GM21723 (cell line): ENCODE data around the gene ZFPM1.
"Not testable (repeated sequence)": the region's sequence is repeated elsewhere in the genome, so short reads cannot be mapped to it uniquely, and the experiment has no call there.

Source experiments
- ATAC-seq: cut with Tn5 transposase; IDR thresholded peaks from one replicate; pipeline ENCODE4 v1.9.1; 2021; ENCODE audit warnings: mild to moderate bottlenecking, moderate library complexity; ENCODE audit not compliant: unreplicated experiment

Gene ZFPM1

DNA sequence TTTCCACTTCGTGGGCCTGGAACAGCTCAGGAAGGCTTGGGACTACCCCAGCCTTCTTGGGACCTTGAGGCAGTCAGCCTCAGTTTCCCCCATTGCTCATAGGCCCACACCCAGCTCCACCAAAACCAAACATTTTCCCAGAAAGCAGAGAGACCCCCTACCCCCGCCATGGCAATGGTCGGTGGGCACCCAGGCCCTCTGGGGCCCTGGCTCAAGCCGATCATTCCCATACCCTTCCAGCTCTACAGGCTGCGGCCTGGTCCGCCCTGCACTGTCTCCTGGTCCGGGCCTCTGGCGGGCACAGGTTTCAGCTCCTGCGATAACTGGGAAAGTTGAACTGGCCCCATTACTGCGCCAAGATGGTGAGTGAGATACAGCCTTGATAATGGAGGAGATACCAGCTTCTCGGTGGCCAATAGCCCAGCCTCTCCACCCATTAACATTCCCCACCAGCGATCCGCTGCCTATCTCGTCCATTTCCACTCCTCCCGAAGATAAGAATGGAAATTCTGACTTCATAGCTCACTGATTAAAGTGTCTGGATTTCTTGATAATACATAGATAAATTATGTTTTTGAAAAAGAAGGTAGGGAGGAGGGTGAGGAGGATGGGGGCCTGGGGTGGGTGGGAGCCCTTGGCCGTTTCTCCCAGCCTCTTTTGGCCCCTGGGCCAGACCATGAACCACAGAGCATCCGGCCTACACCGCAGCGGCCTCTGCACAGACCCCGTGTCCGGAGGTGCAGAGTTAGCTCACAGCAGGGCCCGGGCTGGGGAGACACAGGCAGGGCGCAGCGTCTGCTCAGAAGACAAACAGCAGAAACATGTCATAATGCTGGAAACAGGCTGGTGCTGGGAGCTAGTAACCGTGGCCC is 11.6 kb downstream of the ZFPM1 start:
- no peak for ATAC-seq

DNA sequence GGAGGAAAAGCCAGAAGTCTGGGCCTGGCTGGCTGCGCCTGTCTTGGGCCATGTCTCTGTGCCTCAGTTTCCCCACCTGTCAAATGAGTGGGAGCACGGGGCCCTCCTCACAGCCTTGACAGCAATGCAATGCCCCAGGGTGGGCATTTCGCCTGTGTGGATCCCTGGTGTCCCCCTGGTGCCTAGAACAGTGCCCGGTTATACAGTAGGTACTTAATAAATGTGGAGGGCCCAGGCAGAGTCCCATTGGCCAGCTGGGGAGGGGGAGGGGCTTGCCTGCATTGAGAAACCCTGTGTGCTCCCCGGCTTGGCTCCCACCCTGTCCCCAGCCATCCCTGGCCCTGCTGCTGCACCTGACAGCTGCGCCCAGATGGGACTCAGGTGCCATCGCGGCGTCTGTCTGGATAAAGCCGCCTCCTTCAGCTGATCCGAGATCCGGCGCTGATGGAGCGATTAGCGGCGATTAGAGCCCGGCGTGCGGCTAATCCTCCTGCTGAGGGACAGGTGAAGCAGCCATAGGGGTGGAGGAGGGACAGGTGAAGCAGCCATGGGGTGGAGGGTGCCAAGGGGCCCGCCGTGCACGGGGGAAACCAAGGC is 12.4 kb downstream of the ZFPM1 start:
- no peak for ATAC-seq

DNA sequence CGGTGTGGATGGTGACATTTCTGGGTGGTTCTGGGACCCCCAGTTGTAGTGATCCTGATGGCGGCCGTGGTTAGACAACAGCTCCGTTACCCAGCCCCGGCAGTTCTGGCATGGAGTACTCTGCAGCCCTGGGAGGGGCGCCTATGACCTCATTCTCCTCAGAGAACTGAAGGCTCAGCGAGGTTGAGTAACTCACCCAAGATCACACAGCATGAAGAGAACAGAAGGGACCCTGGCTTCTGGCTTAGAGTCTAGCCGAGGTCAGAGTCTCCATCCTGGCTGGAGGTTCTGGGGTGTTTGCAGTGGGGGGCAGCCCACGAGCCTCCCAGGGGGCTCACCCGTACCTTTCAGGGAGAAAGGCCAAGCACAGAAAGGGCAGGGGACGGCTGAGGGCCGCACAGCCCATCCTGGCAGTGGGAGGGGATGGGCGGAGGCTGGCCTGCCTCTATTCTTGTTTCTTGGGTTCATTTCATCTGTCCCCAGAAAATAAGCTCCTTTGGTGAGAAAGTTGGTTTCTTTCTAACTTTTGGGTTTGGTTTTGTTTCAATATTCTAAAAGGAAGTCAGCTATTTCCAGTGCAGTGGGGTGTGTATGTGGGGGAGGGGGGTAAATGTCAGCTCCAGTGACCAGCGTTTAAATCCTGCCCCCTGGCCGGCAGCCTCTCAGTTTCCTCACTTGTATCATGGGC is 13.2 kb downstream of the ZFPM1 start:
- ATAC-seq = peak; percentile 47

DNA sequence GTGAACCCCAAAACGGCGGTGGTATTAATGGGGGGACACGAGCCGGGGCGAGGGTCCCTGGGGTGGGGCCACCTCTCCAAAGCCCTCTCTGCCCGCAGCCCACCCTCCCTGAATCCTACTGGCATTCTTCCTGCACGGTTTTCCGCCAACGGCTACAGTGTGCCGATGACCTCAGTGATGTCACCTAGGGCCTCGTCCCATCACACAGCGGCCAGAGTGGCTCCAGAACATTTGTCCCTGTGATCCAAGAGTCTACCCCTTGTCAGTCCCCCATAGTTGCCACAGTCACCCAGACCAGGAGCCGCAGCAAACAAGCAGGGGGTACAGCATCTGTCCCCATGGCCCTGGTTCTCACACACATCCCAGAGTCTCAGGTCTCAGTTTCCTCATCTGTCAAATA is 13.9 kb downstream of the ZFPM1 start:
- ATAC-seq = no peak

DNA sequence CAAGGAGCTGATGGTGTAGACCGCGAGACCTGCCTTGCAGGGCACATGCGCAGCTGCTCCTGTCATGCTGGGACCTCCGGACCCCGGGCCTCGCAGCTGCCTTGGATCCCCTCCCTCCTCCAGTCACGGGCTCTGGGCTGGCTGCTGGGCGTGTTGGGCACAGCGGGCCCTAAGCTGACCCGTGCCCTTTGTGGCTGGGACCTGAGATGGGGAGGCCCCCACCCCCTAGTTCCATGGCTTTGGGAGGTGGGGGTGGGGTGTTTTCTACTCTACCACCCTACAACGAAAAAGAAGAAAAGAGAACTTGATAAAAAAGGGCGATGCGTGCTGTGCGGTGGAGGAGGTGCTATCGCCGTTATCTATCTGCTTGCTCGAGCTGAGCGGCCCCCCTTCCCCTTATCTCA is 14.5 kb downstream of the ZFPM1 start:
- no peak for ATAC-seq

DNA sequence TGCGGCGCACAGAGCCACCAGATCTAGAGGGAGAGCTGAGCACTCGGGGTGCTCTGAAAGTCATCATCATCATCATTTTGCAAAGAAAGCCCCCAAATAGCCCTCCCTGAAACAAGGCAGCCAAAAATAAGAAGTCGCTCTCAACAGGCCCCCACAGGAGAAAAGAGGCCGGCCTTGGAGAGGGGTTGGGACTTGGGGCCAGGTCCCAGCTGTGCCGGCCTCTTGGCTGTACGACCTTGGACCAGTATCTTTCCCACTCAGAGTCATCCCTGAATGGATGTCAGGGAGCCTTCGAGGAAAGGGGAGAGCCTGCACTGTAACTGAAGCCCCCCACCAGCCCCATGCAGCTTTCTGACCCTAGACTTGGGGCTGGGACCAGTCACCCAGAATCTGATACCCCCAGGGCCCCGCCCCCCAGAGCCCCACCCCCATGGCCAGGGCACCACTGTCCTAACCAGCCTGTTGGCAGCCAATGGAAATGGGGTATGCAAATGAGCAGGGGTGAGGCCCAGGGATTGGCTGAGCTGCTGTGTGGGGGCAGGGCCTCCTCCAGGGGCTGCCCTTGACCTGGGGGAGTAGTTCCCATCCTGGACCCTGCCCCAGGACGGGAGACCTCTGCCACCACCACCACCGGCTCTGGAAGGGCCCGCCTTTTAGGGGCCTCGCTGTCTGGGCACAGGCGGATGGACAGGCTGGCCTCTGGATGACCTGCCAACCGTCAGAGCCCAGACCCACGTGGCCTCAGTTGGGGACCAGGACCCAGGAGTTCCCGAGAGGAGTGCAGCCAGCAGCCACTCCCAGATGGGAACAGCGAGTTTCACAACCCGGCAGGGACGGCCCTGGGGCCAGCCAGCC is 15.4 kb downstream of the ZFPM1 start:
- ATAC-seq = no peak

DNA sequence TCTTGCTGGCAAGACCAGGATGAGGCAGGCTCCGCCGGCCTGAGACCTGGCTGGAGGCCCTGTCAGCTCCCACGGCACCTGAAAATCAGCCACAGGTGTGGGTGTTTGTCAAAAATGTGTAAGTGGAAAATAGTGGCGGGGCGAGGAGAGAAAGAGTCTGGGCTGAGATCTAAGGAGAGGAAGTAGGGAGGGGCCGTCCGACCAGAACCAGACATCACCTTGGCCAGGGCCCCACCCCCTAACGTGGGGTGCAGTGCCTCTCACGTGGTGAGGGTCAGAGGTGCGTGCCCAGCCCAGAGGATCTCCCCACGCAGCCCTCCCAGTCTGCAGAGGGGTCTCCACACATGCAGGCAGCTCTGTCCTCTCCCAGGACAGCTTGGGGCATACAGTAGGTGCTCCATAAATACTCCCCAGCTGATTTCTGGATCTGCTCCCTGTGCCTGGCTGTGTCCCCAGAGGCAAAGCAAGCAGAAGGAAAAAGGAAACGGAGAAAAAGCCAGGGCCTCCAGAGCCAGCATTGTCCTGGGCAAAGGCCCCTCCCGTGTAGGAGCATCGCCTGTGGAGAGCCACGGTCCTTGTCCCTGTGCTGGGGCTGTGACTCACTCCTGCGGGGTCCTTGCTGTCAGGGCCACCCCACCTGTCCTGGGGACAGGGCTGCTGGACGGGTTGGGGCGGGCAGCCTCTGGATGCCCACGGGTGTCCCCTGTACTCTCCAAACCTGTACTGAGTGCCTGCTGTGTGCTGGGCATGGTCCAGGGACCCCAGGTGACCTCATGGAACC is 16.7 kb downstream of the ZFPM1 start:
- no peak for ATAC-seq

DNA sequence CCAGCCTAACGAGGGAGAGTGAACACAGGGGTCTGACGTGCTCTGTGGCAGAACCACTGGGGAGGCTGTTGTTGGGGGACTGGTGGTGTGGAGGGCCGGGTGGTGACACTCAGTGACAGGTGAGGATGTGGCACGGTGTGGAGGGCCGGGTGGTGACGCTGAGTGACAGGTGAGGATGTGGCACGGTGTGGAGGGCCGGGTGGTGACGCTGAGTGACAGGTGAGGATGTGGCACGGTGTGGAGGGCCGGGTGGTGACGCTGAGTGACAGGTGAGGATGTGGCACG is 17.3 kb downstream of the ZFPM1 start:
- ATAC-seq = not testable (repeated sequence)

DNA sequence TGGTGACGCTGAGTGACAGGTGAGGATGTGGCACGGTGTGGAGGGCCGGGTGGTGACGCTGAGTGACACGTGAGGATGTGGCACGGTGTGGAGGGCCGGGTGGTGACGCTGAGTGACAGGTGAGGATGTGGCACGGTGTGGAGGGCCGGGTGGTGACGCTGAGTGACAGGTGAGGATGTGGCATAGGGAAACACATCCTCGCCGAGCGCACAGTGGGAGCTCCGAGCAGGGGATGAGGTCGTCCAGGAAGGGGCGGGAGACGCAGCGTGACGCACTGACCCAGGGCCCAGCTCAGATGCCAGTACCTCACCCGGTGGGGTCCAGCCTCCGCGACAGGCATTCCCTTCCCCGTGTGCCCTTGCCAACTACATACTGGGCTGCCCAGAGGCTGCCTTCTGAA is 17.6 kb downstream of the ZFPM1 start:
- ATAC-seq = not testable (repeated sequence)

DNA sequence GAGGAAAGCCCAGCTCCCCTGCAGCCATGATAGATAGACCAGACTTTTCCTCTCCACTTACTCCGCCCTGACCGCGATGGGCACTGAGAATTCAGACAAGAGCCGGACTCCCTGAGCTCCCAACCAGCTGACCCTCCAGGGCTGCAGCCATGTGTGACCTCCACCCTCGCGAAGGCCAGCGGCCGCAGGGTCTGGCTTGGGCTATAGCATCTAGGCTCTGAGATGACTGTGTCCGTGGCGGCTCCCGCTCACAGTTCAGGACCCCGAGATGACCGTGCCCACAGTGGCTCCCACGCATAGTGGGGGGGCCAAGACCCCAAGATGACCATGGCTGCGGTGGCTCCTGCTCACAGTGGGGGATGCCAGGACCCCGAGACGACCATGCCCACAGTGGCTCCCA is 18.0 kb downstream of the ZFPM1 start:
- ATAC-seq = no peak

DNA sequence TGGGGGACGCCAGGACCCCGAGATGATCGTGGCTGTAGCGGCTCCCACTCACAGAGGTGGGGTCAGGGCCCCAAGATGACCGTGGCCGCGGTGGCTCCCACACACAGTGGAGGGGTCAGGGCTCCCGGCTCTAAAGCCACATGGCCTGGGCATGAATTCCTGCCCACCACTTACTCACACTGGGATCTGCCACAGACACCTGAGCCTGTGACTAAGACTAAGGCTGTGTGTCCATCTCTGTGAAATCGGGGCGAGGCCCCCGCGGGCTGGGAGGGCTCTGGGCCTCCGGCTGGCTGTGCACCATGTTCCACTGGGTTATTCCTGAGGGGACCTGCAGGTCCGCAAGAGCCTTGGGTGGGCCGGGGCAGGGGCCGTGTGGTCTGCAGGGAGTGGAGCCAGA is 18.5 kb downstream of the ZFPM1 start:
- no peak for ATAC-seq

DNA sequence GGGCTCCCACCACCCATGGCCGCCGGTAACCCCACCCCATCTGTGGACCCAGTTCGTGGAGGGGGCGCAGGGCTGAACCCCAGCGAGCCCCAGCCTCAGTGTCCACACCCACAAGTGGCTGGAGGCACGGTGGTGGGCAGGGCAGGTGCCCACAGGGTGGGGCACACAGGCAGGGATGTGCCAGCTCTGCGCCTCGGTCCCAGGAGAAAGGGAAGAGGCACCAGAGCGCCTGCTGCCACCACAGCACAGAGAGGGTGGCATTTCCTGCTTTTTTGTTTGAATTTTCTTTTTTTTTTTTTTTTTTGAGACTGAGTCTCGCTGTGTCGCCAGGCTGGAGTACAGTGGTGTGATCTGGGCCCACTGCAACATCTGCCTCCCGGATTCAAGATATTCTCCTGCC is 19.0 kb downstream of the ZFPM1 start:
- ATAC-seq = no peak

DNA sequence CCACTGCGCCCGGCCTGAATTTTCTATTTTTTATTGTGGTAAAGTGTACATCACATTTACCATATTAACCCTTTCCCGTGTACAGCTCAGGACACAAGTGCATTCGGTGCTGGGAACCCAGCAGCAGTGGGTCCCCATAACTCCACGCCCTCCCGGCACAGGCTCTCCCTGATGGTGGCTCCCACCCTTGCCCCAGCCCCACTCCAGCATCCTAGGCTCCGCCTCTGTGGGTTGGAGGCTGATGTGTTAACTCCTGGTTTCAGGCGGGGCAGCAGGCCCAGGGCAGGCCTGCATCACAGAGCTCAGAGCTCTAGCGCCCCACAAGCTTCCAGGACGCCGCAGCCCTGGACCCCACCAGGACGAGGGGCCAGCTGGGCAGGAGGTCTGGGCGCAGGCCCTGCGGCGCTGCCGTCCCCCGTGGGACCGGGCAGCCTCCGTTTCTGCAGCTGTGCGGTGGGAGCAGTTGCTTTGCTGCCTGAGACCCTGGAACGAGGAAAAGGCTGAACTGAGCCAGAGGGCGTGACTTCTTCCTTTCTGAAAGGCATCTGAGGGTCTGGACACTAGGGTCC is 19.6 kb downstream of the ZFPM1 start:
- ATAC-seq = no peak

DNA sequence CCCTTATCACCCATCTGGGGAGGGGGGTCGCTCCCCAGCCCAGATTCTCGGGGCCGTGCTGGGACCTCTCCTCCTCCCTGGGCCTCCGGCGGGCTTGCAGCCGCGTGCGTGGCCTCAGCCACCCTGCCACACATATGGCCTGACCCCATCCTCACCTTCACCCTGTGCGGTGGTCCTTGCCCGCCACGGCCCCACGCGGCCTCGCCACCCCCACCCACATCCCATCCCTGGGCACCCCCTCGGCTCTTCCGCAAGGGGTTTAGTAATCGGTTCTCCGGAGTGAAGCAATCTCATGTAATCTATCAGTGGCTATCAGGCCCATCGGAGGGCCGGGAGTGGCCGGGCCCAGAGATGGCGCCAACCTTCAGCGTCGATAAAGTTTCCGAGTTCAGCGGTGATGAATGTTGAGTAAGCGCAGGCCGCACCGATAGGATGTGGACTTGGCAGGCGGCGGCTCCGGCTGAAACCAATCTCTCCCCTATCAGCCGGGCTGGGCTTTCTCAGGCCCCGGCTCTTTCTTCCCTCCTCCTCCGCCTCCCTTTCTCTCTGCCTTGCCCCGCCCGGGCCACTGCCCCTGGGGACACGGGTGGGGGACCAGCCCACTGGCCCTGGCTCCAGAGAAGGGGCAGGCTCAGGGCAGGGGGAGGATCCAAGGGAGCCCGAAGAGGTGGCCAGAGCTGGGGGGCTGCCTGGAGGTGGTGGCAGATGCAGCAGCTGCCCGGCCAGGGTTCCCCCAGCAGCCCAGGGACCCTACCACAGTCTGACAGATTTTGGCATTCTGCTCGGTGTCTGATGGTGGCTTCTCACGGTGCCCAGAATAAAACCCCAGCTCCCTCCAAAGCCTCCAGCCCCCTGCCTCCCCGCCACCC is 20.8 kb downstream of the ZFPM1 start:
- no peak for ATAC-seq

DNA sequence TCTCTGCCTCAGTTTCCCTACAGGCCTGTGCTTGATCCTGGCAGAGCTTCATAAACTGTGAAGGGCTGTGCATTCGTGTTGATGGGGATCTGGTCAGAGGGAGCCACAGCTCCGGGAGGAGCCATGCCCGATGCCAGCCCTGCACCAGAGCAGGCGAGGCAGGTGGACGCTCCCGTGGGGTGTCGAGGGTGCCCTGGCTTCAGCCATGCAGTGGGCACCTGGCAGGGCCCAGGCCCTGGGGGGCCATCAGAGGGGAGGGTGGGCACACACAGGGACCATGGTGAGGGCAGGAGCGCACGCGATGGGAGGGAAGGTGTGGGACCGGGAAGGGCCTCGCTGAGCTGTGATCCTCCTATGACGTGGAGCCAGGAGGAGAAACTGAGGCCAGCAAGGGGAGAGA is 22.0 kb downstream of the ZFPM1 start:
- ATAC-seq = no peak

DNA sequence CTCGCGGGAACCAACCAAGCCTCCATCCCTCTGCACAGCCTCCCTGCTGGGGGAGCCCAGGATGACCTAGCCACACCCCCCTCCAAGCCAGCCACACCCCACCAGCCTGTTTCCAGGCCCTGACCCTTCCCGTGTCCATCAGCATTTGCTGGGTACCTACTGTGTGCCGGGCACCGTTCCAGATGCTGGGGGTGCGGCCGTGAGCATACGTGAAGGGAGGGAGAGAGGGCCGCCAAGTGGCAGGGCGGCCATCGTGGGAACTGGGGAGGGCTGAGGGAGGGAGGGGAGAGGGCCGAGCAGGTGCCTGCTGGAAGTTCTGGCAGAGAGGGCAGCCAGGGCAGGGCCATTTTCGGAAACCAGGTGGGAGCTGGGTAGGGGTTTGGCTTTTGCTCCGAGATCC is 23.1 kb downstream of the ZFPM1 start:
- no peak for ATAC-seq

DNA sequence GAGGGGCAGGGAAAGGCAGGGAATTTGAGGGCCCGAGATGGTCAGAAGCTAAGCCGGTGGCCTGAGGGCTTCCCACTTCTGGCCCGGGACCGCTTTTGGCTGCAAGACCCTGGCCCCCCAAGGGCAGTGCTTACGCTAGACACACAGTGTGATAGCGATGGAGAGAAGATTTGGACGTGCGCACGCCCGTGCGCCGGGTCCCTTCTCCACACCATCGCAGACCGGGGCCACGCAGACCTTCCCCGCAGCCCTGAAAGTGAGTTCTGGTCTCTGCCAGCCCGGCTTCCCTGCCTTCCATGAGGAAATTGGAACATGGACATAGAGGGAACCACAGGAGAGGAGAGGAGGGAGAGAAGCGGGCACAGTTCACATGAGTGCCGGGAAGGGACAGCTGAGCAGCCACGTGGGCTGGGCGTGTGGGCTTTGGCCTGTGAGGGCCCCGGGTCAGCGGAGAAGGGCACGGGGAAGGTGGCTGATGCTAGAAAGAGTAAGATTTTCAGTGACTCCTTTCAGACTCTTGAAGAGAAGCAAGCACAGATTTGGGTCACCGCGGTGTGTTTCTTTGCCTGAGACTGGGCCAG is 23.8 kb downstream of the ZFPM1 start:
- no peak for ATAC-seq

DNA sequence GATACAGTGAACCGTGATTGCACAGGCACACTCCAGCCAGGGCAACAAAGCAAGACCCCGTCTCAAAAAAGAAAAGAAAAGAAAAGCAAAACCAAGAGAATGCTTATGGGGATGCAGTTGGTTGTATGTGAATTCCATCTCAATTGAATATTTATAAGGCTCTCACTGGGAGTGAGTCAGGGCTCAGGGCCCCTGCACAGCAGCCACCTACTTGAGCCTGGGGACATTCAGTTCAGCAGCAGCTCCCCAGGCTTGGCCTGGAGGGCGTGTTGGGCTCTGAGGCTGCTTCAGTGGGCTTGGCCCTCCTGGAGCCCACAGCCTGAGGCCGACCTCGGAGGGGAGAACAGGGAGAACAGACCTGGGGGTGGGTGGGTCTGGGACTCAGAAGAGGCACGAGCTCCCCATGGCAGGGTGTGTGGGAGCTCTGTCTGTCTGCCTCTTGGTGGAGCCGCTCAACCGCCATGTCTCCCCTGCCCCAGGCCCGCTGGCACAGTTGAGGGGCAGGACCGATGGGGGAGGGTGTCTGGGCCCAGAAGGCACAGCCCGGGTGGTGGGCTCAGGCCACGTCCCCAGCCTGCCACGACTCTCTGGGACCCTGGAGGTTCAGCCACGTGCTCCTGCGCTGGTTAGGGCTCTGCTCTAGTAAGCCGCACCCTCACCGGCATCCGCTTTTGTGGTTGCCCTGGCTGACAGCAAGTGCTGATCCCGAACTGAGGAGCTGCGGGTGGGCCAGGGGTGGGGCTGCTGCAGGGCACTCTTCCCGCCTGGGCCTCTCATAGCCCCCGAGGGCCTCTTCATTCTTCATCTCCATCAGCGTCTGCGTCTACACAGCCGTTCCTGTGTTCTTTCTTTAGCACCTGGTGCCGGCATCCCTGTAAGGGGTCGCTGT is 24.8 kb downstream of the ZFPM1 start:
- no peak for ATAC-seq
